Measurements from ENCODE around the gene ZSWIM3. TPM values are rescaled to one million over a fixed set of nuclear protein-coding genes. Genes with fewer than 3 reads are reported as not detected.

Gene ZSWIM3
- total and polyA plus RNA-seq, 2 donors (not counting 1 experiment from before 2014, with no cell fraction given): 3.6 to 7.6 TPM

DNA sequence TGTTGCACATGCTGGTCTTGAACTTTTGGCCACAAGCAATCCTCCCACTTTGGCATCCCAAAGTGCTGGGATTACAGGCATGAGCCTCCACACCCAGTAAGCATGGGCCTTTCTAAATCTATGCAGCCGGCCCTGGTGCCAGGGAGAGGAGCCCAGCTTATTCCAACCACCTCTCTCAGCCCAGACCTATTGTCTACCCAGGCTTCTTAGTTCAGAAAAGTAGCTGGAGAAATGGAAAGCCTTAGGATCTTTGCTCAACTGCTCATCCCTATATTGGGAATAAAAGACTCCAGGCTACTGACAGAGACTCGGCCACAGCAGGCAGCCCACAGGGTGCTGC, 69.3 kb downstream of the ZSWIM3 start:
- no peaks in the 10 kb centered on the region for H4K20me1 ChIP-seq (ENCODE audit: control insufficient read depth, extremely low read depth, insufficient read depth, low read length)
- no peak overlapping the region for H3K9ac ChIP-seq (ENCODE audit: insufficient read depth, low read length)
- H3K9me3 ChIP-seq (ENCODE audit: control insufficient read depth, insufficient read depth, low read depth, low read length): no peaks in the 10 kb centered on the region
- TF ChIP-seq EZH2 (IDR thresholded peaks at IDR 0.05; ENCODE audit: low read length, missing control alignments): no peak
- TF ChIP-seq, protein P1, sequence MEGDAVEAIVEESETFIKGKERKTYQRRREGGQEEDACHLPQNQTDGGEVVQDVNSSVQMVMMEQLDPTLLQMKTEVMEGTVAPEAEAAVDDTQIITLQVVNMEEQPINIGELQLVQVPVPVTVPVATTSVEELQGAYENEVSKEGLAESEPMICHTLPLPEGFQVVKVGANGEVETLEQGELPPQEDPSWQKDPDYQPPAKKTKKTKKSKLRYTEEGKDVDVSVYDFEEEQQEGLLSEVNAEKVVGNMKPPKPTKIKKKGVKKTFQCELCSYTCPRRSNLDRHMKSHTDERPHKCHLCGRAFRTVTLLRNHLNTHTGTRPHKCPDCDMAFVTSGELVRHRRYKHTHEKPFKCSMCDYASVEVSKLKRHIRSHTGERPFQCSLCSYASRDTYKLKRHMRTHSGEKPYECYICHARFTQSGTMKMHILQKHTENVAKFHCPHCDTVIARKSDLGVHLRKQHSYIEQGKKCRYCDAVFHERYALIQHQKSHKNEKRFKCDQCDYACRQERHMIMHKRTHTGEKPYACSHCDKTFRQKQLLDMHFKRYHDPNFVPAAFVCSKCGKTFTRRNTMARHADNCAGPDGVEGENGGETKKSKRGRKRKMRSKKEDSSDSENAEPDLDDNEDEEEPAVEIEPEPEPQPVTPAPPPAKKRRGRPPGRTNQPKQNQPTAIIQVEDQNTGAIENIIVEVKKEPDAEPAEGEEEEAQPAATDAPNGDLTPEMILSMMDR (conservative IDR thresholded peaks at IDR 0.05 in 1 of 2, IDR thresholded peaks at IDR 0.05 in 1 of 2; ENCODE audit: low read depth in 1 of 2, low read length in 2 of 2): no peak
- no peak overlapping the region for H2AFZ ChIP-seq (ENCODE audit: low read length)
- H3K79me2 ChIP-seq (ENCODE audit: control insufficient read depth, insufficient read depth, low read length): no peaks in the 10 kb centered on the region
- no peak overlapping the region for H3K27ac ChIP-seq (ENCODE audit: insufficient read depth, low read length)
- no peaks in the 10 kb centered on the region for H3K27me3 ChIP-seq (ENCODE audit: control insufficient read depth, insufficient read depth, low read length)
- H3K4me2 ChIP-seq (ENCODE audit: extremely low read depth, insufficient read depth, low read length): no peak overlapping the region
- H3K36me3 ChIP-seq (ENCODE audit: control insufficient read depth, insufficient read depth, low read length): no peaks in the 10 kb centered on the region
- H3K4me3 ChIP-seq (replicated peaks in 1 of 4; ENCODE audit: control extremely low read depth in 1 of 4, insufficient read depth in 1 of 4, low read depth in 3 of 4, low read length in 4 of 4): no peak overlapping the region
- H3K4me1 ChIP-seq (ENCODE audit: control insufficient read depth, extremely low read depth, insufficient read depth, low read length): peaks cover 5% of the 10 kb centered on the region
- DNase-seq (ENCODE audit: low read depth in 2 of 2): no peak

DNA sequence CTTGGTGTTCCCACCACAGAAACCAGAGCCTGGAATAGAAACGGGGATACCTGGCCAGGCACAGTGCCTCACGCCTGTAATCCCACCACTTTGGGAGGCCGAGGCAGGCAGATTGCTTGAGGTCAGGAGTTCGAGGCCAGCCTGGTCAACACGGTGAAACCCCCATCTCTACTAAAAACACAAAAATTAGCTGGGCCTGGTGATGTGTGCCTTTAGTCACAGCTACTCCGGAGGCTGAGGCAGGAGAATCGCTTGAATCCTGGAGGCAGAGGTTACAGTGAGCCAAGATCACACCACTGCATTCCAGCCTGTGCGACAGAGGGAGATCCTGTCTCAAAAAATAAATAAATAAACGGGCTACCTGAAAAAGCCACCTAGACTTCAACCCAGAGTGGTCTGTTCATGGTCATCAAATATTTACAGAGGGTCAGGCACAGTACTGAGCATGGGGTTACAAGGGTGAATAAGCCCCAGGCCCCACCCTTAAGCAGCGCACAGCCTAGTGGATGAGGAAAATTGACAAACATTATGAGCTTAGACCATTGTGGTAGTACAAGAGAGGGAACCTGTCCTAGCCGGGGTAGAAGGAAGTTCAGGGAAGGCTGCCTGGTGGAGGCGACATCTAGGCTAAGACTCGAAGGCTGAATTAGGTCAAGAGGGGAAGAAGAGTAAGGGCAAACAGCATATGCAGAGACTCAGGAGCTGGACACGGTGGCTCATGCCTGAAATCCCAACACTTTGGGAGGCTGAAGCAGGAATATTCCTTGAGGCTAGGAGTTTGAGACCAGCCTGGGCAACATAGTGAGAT, 69.9 kb downstream of the ZSWIM3 start:
- Histone ChIP-seq H3K4me1 (ENCODE audit: control insufficient read depth, extremely low read depth, insufficient read depth, low read length) (peaks cover 5% of the 10 kb centered on the region), H3K27me3 (ENCODE audit: control insufficient read depth, insufficient read depth, low read length) (no peaks in the 10 kb centered on the region), H3K9ac (ENCODE audit: insufficient read depth, low read length) (no peak overlapping the region), H3K27ac (ENCODE audit: insufficient read depth, low read length) (no peak overlapping the region), H3K36me3 (ENCODE audit: control insufficient read depth, insufficient read depth, low read length) (no peaks in the 10 kb centered on the region), H4K20me1 (ENCODE audit: control insufficient read depth, extremely low read depth, insufficient read depth, low read length) (no peaks in the 10 kb centered on the region), H2AFZ (ENCODE audit: low read length) (no peak overlapping the region), H3K79me2 (ENCODE audit: control insufficient read depth, insufficient read depth, low read length) (no peaks in the 10 kb centered on the region), H3K4me3 (replicated peaks in 1 of 4; ENCODE audit: control extremely low read depth in 1 of 4, insufficient read depth in 1 of 4, low read depth in 3 of 4, low read length in 4 of 4) (no peak overlapping the region), H3K4me2 (ENCODE audit: extremely low read depth, insufficient read depth, low read length) (no peak overlapping the region), H3K9me3 (ENCODE audit: control insufficient read depth, insufficient read depth, low read depth, low read length) (no peaks in the 10 kb centered on the region)
- DNase-seq (ENCODE audit: low read depth in 2 of 2): no peak
- no peak for TF ChIP-seq EZH2 (IDR thresholded peaks at IDR 0.05; ENCODE audit: low read length, missing control alignments)
- TF ChIP-seq, protein P1 (conservative IDR thresholded peaks at IDR 0.05 in 1 of 2, IDR thresholded peaks at IDR 0.05 in 1 of 2; ENCODE audit: low read depth in 1 of 2, low read length in 2 of 2): no peak

Other genes with a start within 250 kb of the ZSWIM3 start
- not detected in 2 replicates for gene WFDC10A, start 227.9 kb upstream of the ZSWIM3 start, total RNA-seq
- not detected in 2 replicates for gene WFDC10A, start 227.9 kb upstream of the ZSWIM3 start, polyA plus RNA-seq
- not detected in 2 replicates for gene WFDC9, start 226.3 kb upstream of the ZSWIM3 start, total RNA-seq
- gene WFDC9, start 226.3 kb upstream of the ZSWIM3 start, polyA plus RNA-seq: not detected in 2 replicates
- gene WFDC11, start 187.4 kb upstream of the ZSWIM3 start, total RNA-seq: not detected in 2 replicates
- gene WFDC11, start 187.4 kb upstream of the ZSWIM3 start, polyA plus RNA-seq: not detected in 2 replicates
- gene WFDC13, start 155.6 kb upstream of the ZSWIM3 start, total RNA-seq: not detected in 2 replicates
- gene WFDC13, start 155.6 kb upstream of the ZSWIM3 start, polyA plus RNA-seq: not detected in 2 replicates
- gene WFDC10B, start 152.6 kb upstream of the ZSWIM3 start, total RNA-seq: not detected in 2 replicates
- 0.22 TPM in 1 of 2 replicates, not detected in the other for gene WFDC10B, start 152.6 kb upstream of the ZSWIM3 start, polyA plus RNA-seq
- gene SPINT4, start 135.3 kb upstream of the ZSWIM3 start, total RNA-seq: not detected in 2 replicates
- not detected in 2 replicates for gene SPINT4, start 135.3 kb upstream of the ZSWIM3 start, polyA plus RNA-seq
- 0.50 and 0.51 TPM in 2 replicates for gene WFDC3, start 65.7 kb upstream of the ZSWIM3 start, total RNA-seq
- gene WFDC3, start 65.7 kb upstream of the ZSWIM3 start, polyA plus RNA-seq: 1.7 TPM in 1 of 2 replicates, not detected in the other
- 14.7 and 15.9 TPM in 2 replicates for gene DNTTIP1, start 65.7 kb upstream of the ZSWIM3 start, total RNA-seq
- 37.4 and 43.2 TPM in 2 replicates for gene DNTTIP1, start 65.7 kb upstream of the ZSWIM3 start, polyA plus RNA-seq
- 1.0 and 12.9 TPM in 2 replicates for gene UBE2C, start 45.0 kb upstream of the ZSWIM3 start, total RNA-seq
- 23.7 and 104 TPM in 2 replicates for gene UBE2C, start 45.0 kb upstream of the ZSWIM3 start, polyA plus RNA-seq
- 1.3 and 1.8 TPM in 2 replicates for gene TNNC2, start 30.3 kb upstream of the ZSWIM3 start, total RNA-seq
- gene TNNC2, start 30.3 kb upstream of the ZSWIM3 start, polyA plus RNA-seq: 1.2 and 1.4 TPM in 2 replicates
- gene SNX21, start 23.8 kb upstream of the ZSWIM3 start, total RNA-seq: 50.8 and 101 TPM in 2 replicates
- 21.8 and 23.3 TPM in 2 replicates for gene SNX21, start 23.8 kb upstream of the ZSWIM3 start, polyA plus RNA-seq
- gene ACOT8, start 222 bp upstream of the ZSWIM3 start, total RNA-seq: 35.2 and 44.4 TPM in 2 replicates
- 18.0 and 22.6 TPM in 2 replicates for gene ACOT8, start 222 bp upstream of the ZSWIM3 start, polyA plus RNA-seq
- gene ZSWIM1, start 23.6 kb downstream of the ZSWIM3 start, total RNA-seq: 3.1 and 4.5 TPM in 2 replicates
- gene ZSWIM1, start 23.6 kb downstream of the ZSWIM3 start, polyA plus RNA-seq: 3.4 and 4.9 TPM in 2 replicates
- 1.5 and 3.6 TPM in 2 replicates for gene SPATA25, start 30.0 kb downstream of the ZSWIM3 start, total RNA-seq
- gene SPATA25, start 30.0 kb downstream of the ZSWIM3 start, polyA plus RNA-seq: 0.11 and 0.19 TPM in 2 replicates
- 7.1 and 8.0 TPM in 2 replicates for gene NEURL2, start 33.6 kb downstream of the ZSWIM3 start, total RNA-seq
- gene NEURL2, start 33.6 kb downstream of the ZSWIM3 start, polyA plus RNA-seq: 0.75 and 0.77 TPM in 2 replicates
- gene CTSA, start 33.7 kb downstream of the ZSWIM3 start, total RNA-seq: 104 and 116 TPM in 2 replicates
- 364 and 413 TPM in 2 replicates for gene CTSA, start 33.7 kb downstream of the ZSWIM3 start, polyA plus RNA-seq
- gene PLTP, start 54.5 kb downstream of the ZSWIM3 start, total RNA-seq: 110 and 132 TPM in 2 replicates
- 28.5 and 63.1 TPM in 2 replicates for gene PLTP, start 54.5 kb downstream of the ZSWIM3 start, polyA plus RNA-seq
- gene PCIF1, start 77.1 kb downstream of the ZSWIM3 start, total RNA-seq: 6.7 and 9.9 TPM in 2 replicates
- gene PCIF1, start 77.1 kb downstream of the ZSWIM3 start, polyA plus RNA-seq: 16.0 and 18.5 TPM in 2 replicates
- gene ZNF335, start 114.6 kb downstream of the ZSWIM3 start, total RNA-seq: 7.2 and 10.2 TPM in 2 replicates
- 4.8 and 6.7 TPM in 2 replicates for gene ZNF335, start 114.6 kb downstream of the ZSWIM3 start, polyA plus RNA-seq
- not detected in 2 replicates for gene MMP9, start 151.3 kb downstream of the ZSWIM3 start, total RNA-seq
- not detected in 2 replicates for gene MMP9, start 151.3 kb downstream of the ZSWIM3 start, polyA plus RNA-seq
- 0.26 and 0.50 TPM in 2 replicates for gene SLC12A5, start 171.6 kb downstream of the ZSWIM3 start, total RNA-seq
- gene SLC12A5, start 171.6 kb downstream of the ZSWIM3 start, polyA plus RNA-seq: 0.11 and 0.27 TPM in 2 replicates
- gene NCOA5, start 232.3 kb downstream of the ZSWIM3 start, total RNA-seq: 8.1 and 10.0 TPM in 2 replicates
- gene NCOA5, start 232.3 kb downstream of the ZSWIM3 start, polyA plus RNA-seq: 18.0 and 25.7 TPM in 2 replicates

All from fibroblast of lung (primary cell).